B cell (primary cell): ENCODE results near the gene BET1. TPM values are rescaled to one million over a fixed set of nuclear protein-coding genes. Genes with fewer than 3 reads are reported as not detected.
A peak's percentile ranks its signal among the peaks of the same experiment; 100 is the strongest.

ENCODE experiments used
- ATAC-seq: fragments of 200-7000 bp; cut with Tn5 transposase; one replicate; pipeline ENCODE4 v1.10.0; 2021; ENCODE audit warnings: low read depth, mild to moderate bottlenecking, moderate number of reproducible peaks, moderate library complexity
- CTCF ChIA-PET: fragments of 350-600 bp; sonication (Branson Sonifier 250); formaldehyde crosslinking; loops from one replicate; lab custom pipeline; 2021; ENCODE audit warnings: antibody characterized with exemption, inconsistent platforms; lab: Charles Lee
- POLR2A ChIA-PET: fragments of 350-600 bp; sonication (Branson Sonifier 250); formaldehyde crosslinking; loops from one replicate; lab custom pipeline; 2021; ENCODE audit warnings: antibody characterized with exemption; lab: Charles Lee
- DNase-seq: peaks from one replicate; pipeline ENCODE4 v3.0.0; 2013
- H2AFZ ChIP-seq: 2 replicates; pipeline ENCODE4 v1.6.1; 2012; ENCODE audit warnings: mild to moderate bottlenecking, low read depth, low read length; ENCODE audit not compliant: insufficient read depth, poor library complexity, severe bottlenecking
- H3K27ac ChIP-seq, 2 donors: 1 replicate in 1 of 2; 2 replicates in 1 of 2; pipeline ENCODE4 v1.5.1; 2012 to 2013; ENCODE audit warnings: low read length in 2 of 2, mild to moderate bottlenecking in 2 of 2, moderate library complexity in 1 of 2
- H3K27me3 ChIP-seq, 4 experiments: fragments of 200-600 bp in 1 of 4; sonication (generic) in 1 of 4; replicated peaks in 1 of 4; 1 replicate in 2 of 4; 2 replicates in 2 of 4; pipeline versions ENCODE4 v1.6.1 to v1.7.0; 2013 to 2016; ENCODE audit warnings: low read length in 3 of 4, mild to moderate bottlenecking in 2 of 4, mixed read lengths in 1 of 4, moderate library complexity in 1 of 4; ENCODE audit not compliant: insufficient read depth in 4 of 4, control insufficient read depth in 3 of 4; ENCODE audit errors: control extremely low read depth in 1 of 4
- H3K36me3 ChIP-seq, 2 experiments: replicated peaks in 1 of 2; 1 replicate in 1 of 2; 2 replicates in 1 of 2; pipeline versions ENCODE4 v1.6.1 to v1.7.1; 2013; ENCODE audit warnings: low read length in 1 of 2; ENCODE audit not compliant: insufficient read depth in 2 of 2, control insufficient read depth in 1 of 2; ENCODE audit errors: control extremely low read depth in 1 of 2, extremely low read depth in 1 of 2
- H3K4me1 ChIP-seq, 2 donors: fragments of 200-600 bp in 1 of 2; sonication (generic) in 1 of 2; 1 replicate in 1 of 2; 2 replicates in 1 of 2; pipeline versions ENCODE4 v1.5.1 to v1.6.1; 2013 to 2017; ENCODE audit warnings: low read length in 2 of 2; ENCODE audit not compliant: control insufficient read depth in 2 of 2, insufficient read depth in 2 of 2
- H3K4me2 ChIP-seq: replicated peaks from 2 replicates; pipeline ENCODE3; 2012; ENCODE audit warnings: mild to moderate bottlenecking, low read depth, low read length; ENCODE audit not compliant: poor library complexity, severe bottlenecking
- H3K4me3 ChIP-seq, 5 experiments: fragments of 200-600 bp in 1 of 5; sonication (generic) in 1 of 5; 1 replicate in 3 of 5; 2 replicates in 2 of 5; pipeline versions ENCODE4 v1.5.1 to v1.7.0; 2011 to 2016; ENCODE audit warnings: low read length in 4 of 5, mild to moderate bottlenecking in 4 of 5, low read depth in 2 of 5, control low read depth in 1 of 5, moderate library complexity in 1 of 5; ENCODE audit not compliant: insufficient read depth in 1 of 5; ENCODE audit errors: control extremely low read depth in 1 of 5, extremely low read depth in 1 of 5
- H3K79me2 ChIP-seq: fragments of 200-600 bp; sonication (generic); one replicate; pipeline ENCODE4 v1.6.0; 2016; ENCODE audit warnings: low read length; ENCODE audit not compliant: control insufficient read depth, insufficient read depth
- H3K9ac ChIP-seq: fragments of 200-600 bp; sonication (generic); 2 replicates; pipeline ENCODE4 v1.6.1; 2017; ENCODE audit warnings: mild to moderate bottlenecking, low read length, moderate library complexity
- H3K9me3 ChIP-seq, 3 donors: one replicate each; pipeline versions ENCODE4 v1.6.1 to v1.7.1; 2013; ENCODE audit warnings: low read length in 2 of 3; ENCODE audit not compliant: control insufficient read depth in 2 of 3, insufficient read depth in 1 of 3; ENCODE audit errors: control extremely low read depth in 1 of 3
- H4K20me1 ChIP-seq: 2 replicates; pipeline ENCODE4 v1.6.0; 2012; ENCODE audit warnings: mild to moderate bottlenecking, low read length; ENCODE audit not compliant: insufficient read depth, control insufficient read depth, poor library complexity, severe bottlenecking
- H3K27ac Mint-ChIP-seq: one replicate; pipeline ENCODE4 v1.8.0; 2021; ENCODE audit warnings: mixed read lengths
- H3K27me3 Mint-ChIP-seq: one replicate; pipeline ENCODE4 v1.8.0; 2021; ENCODE audit warnings: mixed read lengths
- H3K4me1 Mint-ChIP-seq: one replicate; pipeline ENCODE4 v1.8.0; 2021; ENCODE audit warnings: mixed read lengths
- H3K4me3 Mint-ChIP-seq: one replicate; pipeline ENCODE4 v1.8.0; 2021; ENCODE audit warnings: mixed read lengths
- H3K9me3 Mint-ChIP-seq: one replicate; pipeline ENCODE4 v1.8.0; 2022; ENCODE audit warnings: mixed read lengths; ENCODE audit not compliant: insufficient read depth
- CTCF ChIP-seq: fragments of 200-600 bp; IDR thresholded peaks from one replicate; pipeline ENCODE4 v1.8.0; 2022; ENCODE audit warnings: antibody characterized with exemption, mild to moderate bottlenecking
- EZH2 ChIP-seq: IDR thresholded peaks from 2 replicates; pipeline ENCODE4 v1.6.1; 2012; ENCODE audit warnings: borderline replicate concordance, low read depth, mild to moderate bottlenecking, moderate library complexity, low read length; ENCODE audit not compliant: insufficient read depth, poor library complexity, severe bottlenecking
- WGBS: methylation state at CpG from one replicate; pipeline ENCODE4 v1.1.5; 2013; ENCODE audit warnings: missing lambda C conversion rate; ENCODE audit not compliant: insufficient coverage; 5-methylcytosine and 5-hydroxymethylcytosine counted together
- intact Hi-C: fragments of 100-400 bp; cut with micrococcal nuclease; formaldehyde crosslinking; loops from one replicate; pipeline ENCODE4 v1.10.0; 2022
- polyA plus RNA-seq: library from polyadenylated mRNA; depleted of rRNA; stranded (reverse); fragments of >200 nt; gene quantifications from 2 replicates; pipeline ENCODE4 v1.2.3, GENCODE V29; 2012
- total RNA-seq, 2 donors: library from RNA; stranded (reverse); fragments of 120-200 nt in 1 of 2; gene quantifications; 1 replicate in 1 of 2; 2 replicates in 1 of 2; pipeline versions ENCODE4 v1.2.3 to v1.2.4, GENCODE V29; 2013 to 2022

The BET1 gene
- total and polyA plus RNA-seq, 2 donors (not counting 1 experiment from before 2014, with no cell fraction given): 16.0 to 36.1 TPM

DNA sequence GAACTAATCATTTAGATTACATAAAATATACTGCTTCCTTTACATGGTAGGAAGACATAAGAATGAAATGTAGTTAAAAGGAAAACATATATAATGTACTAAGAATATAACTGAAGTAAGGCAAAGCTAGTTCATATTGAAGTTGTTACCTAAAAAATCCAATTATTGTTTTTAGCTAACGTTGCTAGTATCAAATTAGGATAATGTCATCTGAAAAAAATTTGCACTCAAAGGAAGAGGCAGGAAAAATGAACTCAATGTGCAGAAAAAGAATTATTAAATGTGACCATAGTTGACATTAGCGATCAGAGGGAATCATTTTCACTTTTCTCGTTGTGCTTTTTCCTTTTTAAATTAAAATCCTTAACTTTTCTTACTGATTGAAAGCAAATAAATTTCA, 1.6 kb upstream of the BET1 start:
- Histone ChIP-seq H3K36me3 (no peaks in the 10 kb centered on the region), H3K4me1 (peaks cover 16% of the 10 kb centered on the region in 2 donors), H3K79me2 (peaks cover 34% of the 10 kb centered on the region), H3K27ac (no peak overlapping the region), H4K20me1 (peaks cover 2% of the 10 kb centered on the region), H2AFZ (no peak overlapping the region), H3K9me3 (no peaks in the 10 kb centered on the region), H3K27me3 (peaks cover 0 to 5% (median 0%) of the 10 kb centered on the region in 4 experiments), H3K4me2 (no peak overlapping the region), H3K4me3 (no peak overlapping the region), H3K9ac (no peak overlapping the region)
- TF ChIP-seq CTCF (no peak), EZH2 (no peak)
- Mint-ChIP-seq H3K9me3 (no peaks in the 10 kb centered on the region), H3K27ac (no peak overlapping the region), H3K4me3 (no peak overlapping the region), H3K4me1 (peaks cover 37% of the 10 kb centered on the region), H3K27me3 (no peaks in the 10 kb centered on the region)
- WGBS: no CpG with 5 or more reads among the region's 3 CpGs
- intact Hi-C loops: no loop called here
- ChIA-PET CTCF (interaction anchor here (1.3 to 1.7 kb wide), 2 partner anchors 81 to 82 kb away, joined by 3 to 7 read pairs; no protein-coding TSS in a partner anchor), POLR2A (no interaction called here)
- ATAC-seq (no peak), DNase-seq (no peak)

- Histone ChIP-seq H3K4me3 (peak overlapping the region; percentile 78 to 98 (median 96)), H3K9me3 (no peaks in the 10 kb centered on the region), H3K9ac (peak overlapping the region; percentile 93), H3K27me3 (peaks cover 0 to 5% (median 0%) of the 10 kb centered on the region in 4 experiments), H3K36me3 (peaks cover 0 to 6% of the 10 kb centered on the region in 2 experiments), H3K27ac (peak overlapping the region; percentile 80 to 89), H2AFZ (peak overlapping the region; percentile 96), H4K20me1 (peaks cover 8% of the 10 kb centered on the region), H3K79me2 (peaks cover 44% of the 10 kb centered on the region), H3K4me1 (peaks cover 16% of the 10 kb centered on the region in 2 donors), H3K4me2 (peak overlapping the region; percentile 92)
- Mint-ChIP-seq H3K4me3 (peak overlapping the region; percentile 99), H3K27ac (peak overlapping the region; percentile 98), H3K27me3 (no peaks in the 10 kb centered on the region), H3K4me1 (peaks cover 49% of the 10 kb centered on the region), H3K9me3 (no peaks in the 10 kb centered on the region)
- ATAC-seq (peak; percentile 22), DNase-seq (no peak)
- intact Hi-C loops: loop anchor here (1.0 to 5.0 kb wide), 6 partner anchors 8 to 654 kb away; partner anchors contain the start of gene SGCE
- POLR2A ChIA-PET: interaction anchor here (1.1 kb wide), 1 partner anchor 158 kb away, joined by 4 read pairs; no protein-coding TSS in a partner anchor
- WGBS: 7% methylated on average over 15 of the region's 16 CpGs
- CTCF ChIA-PET: interaction anchor here (1.1 kb wide), 1 partner anchor 84 kb away, joined by 3 read pairs; no protein-coding TSS in a partner anchor
- TF ChIP-seq EZH2 (no peak), CTCF (no peak)
Observed at GRCh38 chr7:94003446-94004023, 620 bp downstream of the BET1 start.
